ENCODE results near the gene ARL15. TPM values are rescaled to one million over a fixed set of nuclear protein-coding genes. Genes with fewer than 3 reads are reported as not detected.

The ARL15 gene
- total and polyA plus RNA-seq, 9 of the 15 experiments (the other 6 are each of a cell fraction or from before 2014, with no cell fraction given), result 18.5 to 80.4 (median 57.0) TPM

DNA sequence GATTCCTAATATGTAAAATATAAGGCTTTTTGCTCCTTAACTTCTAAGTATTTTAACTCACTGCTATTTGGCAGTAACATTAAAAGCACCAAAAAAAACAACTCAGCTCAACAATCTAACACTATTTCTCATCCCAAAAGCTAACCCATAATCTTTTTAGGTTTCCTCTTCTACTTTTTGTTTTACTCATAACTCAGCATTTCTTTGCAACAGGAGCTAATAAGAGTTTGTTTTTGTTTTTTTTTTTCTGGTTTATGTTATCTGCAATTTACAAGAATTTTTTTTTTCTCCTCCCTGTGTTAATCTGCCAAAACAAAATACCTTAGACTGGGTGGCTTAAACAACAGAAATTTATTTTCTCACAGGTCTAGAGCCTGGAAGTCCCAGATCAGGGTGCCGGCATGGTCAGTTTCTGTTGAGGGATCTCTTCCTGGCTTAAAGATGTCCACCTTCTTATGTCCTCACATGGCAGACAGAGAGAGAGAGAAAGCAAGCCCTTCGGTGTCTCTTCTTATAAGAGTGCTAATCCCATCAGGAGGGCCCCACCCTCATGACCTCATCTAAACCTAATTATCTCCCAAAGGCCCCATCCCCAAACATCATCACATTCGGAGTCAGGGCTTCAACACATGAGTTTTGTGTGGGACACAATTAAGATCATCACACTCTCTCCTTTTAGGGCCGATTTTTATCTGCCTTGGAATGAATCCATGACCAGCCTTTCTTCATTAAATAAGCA, 31.2 kb downstream of the ARL15 start:
- POLR2A ChIA-PET, result interaction anchor here (0.6 to 1.0 kb wide), 6 partner anchors 20 to 367 kb away, joined by 3 to 4 read pairs (median 3); partner anchors contain the start of gene ARL15
- no peak overlapping the region for H2AFZ ChIP-seq (ENCODE audit: low read depth, low read length)
- 0 out of 2 replicates have a peak, but pooled peaks have one; percentile 18 for TF ChIP-seq EP400 (IDR thresholded peaks at IDR 0.05)
- no peak for TF ChIP-seq ARID2 (IDR thresholded peaks at IDR 0.05)
- no peak for TF ChIP-seq ZSCAN29 (IDR thresholded peaks at IDR 0.05)
- TF ChIP-seq, protein P1, sequence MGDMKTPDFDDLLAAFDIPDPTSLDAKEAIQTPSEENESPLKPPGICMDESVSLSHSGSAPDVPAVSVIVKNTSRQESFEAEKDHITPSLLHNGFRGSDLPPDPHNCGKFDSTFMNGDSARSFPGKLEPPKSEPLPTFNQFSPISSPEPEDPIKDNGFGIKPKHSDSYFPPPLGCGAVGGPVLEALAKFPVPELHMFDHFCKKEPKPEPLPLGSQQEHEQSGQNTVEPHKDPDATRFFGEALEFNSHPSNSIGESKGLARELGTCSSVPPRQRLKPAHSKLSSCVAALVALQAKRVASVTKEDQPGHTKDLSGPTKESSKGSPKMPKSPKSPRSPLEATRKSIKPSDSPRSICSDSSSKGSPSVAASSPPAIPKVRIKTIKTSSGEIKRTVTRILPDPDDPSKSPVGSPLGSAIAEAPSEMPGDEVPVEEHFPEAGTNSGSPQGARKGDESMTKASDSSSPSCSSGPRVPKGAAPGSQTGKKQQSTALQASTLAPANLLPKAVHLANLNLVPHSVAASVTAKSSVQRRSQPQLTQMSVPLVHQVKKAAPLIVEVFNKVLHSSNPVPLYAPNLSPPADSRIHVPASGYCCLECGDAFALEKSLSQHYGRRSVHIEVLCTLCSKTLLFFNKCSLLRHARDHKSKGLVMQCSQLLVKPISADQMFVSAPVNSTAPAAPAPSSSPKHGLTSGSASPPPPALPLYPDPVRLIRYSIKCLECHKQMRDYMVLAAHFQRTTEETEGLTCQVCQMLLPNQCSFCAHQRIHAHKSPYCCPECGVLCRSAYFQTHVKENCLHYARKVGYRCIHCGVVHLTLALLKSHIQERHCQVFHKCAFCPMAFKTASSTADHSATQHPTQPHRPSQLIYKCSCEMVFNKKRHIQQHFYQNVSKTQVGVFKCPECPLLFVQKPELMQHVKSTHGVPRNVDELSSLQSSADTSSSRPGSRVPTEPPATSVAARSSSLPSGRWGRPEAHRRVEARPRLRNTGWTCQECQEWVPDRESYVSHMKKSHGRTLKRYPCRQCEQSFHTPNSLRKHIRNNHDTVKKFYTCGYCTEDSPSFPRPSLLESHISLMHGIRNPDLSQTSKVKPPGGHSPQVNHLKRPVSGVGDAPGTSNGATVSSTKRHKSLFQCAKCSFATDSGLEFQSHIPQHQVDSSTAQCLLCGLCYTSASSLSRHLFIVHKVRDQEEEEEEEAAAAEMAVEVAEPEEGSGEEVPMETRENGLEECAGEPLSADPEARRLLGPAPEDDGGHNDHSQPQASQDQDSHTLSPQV (IDR thresholded peaks at IDR 0.05), result 0 out of 2 replicates have a peak, but pooled peaks have one; percentile 36
- TF ChIP-seq, protein P2, sequence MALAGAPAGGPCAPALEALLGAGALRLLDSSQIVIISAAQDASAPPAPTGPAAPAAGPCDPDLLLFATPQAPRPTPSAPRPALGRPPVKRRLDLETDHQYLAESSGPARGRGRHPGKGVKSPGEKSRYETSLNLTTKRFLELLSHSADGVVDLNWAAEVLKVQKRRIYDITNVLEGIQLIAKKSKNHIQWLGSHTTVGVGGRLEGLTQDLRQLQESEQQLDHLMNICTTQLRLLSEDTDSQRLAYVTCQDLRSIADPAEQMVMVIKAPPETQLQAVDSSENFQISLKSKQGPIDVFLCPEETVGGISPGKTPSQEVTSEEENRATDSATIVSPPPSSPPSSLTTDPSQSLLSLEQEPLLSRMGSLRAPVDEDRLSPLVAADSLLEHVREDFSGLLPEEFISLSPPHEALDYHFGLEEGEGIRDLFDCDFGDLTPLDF (CRISPR knock-in tag; IDR thresholded peaks at IDR 0.05), result no peak
- TF ChIP-seq CTBP1 (IDR thresholded peaks at IDR 0.05; ENCODE audit: borderline replicate concordance), result peak; percentile 71
- peak; percentile 55; the same call in 1 of the 2 replicates for TF ChIP-seq MECOM (CRISPR knock-in tag; IDR thresholded peaks at IDR 0.05)
- TF ChIP-seq JUN (IDR thresholded peaks at IDR 0.05; ENCODE audit: borderline replicate concordance, low read depth, low read length), result peak; percentile 53; the same call in 1 of the 2 replicates
- no peak for TF ChIP-seq JUN (CRISPR knock-in tag; IDR thresholded peaks at IDR 0.05; ENCODE audit: borderline replicate concordance)
- TF ChIP-seq FIP1L1 (IDR thresholded peaks at IDR 0.05; ENCODE audit: low read depth, low read length, poor library complexity, severe bottlenecking), result no peak
- TF ChIP-seq JUND (IDR thresholded peaks at IDR 0.05; ENCODE audit: borderline replicate concordance, low read depth, low read length), result peak; percentile 65; the same call in 1 of the 2 replicates
- peak; percentile 56; the same call in 2 of the 3 replicates for TF ChIP-seq JUND (tag; IDR thresholded peaks at IDR 0.05; ENCODE audit: borderline replicate concordance, low read depth, low read length)
- peak; percentile 24; the same call in 1 of the 2 replicates for TF ChIP-seq ARID1B (IDR thresholded peaks at IDR 0.05)
- TF ChIP-seq HNRNPLL (IDR thresholded peaks at IDR 0.05; ENCODE audit: low read depth, low read length, poor library complexity, severe bottlenecking), result no peak
- no peak for TF ChIP-seq BMI1 (IDR thresholded peaks at IDR 0.05; ENCODE audit: low read length)
- TF ChIP-seq NR2C1 (IDR thresholded peaks at IDR 0.05), result no peak
- no peak for TF ChIP-seq NR2C1 (tag; IDR thresholded peaks at IDR 0.05)
- TF ChIP-seq BRF1 (IDR thresholded peaks at IDR 0.05; ENCODE audit: borderline replicate concordance, extremely low read depth, insufficient read length), result no peak

More for the DNA sequence above, 31.2 kb downstream of the ARL15 start:
- Histone ChIP-seq H3K36me3 (ENCODE audit: control insufficient read depth, insufficient read depth, low read length) (peaks cover 37% of the 10 kb centered on the region), H3K27me3 (ENCODE audit: control insufficient read depth in 2 of 2, insufficient read depth in 2 of 2, low read length in 2 of 2) (no peaks in the 10 kb centered on the region), H3K4me3 (no peak overlapping the region), H3K4me1 (replicated peaks in 1 of 2; ENCODE audit: control insufficient read depth in 2 of 2, insufficient read depth in 2 of 2, low read length in 2 of 2) (peaks cover 4 to 28% of the 10 kb centered on the region in 2 experiments), H4K20me1 (replicated peaks; ENCODE audit: control insufficient read depth, insufficient read depth, low read length) (peaks cover under 1% of the 10 kb centered on the region; the same call in 1 of the 2 replicates), H3K9ac (ENCODE audit: insufficient read depth in 1 of 2, low read depth in 2 of 2, low read length in 2 of 2) (peak overlapping the region in 1 of 2 experiments; percentile 40; a peak in 1 of 4 replicates), H3K4me2 (ENCODE audit: insufficient read depth, low read length) (peak overlapping the region; percentile 46), H3K27ac (ENCODE audit: extremely low read depth, low read depth, low read length) (peak overlapping the region; percentile 50), H3K9me1 (ENCODE audit: control insufficient read depth, insufficient read depth, low read length) (no peaks in the 10 kb centered on the region), H3K9me3 (replicated peaks; ENCODE audit: control insufficient read depth, insufficient read depth, low read depth, low read length) (no peaks in the 10 kb centered on the region; the same call in 1 of the 2 replicates), H3K79me2 (ENCODE audit: control insufficient read depth, insufficient read depth, low read length) (peaks cover 95% of the 10 kb centered on the region)
- CTCF ChIA-PET (ENCODE audit: low intra/inter-chr PET ratio), result no interaction called here
- peak in 1 of 4 experiments; percentile 45 for DNase-seq (ENCODE audit: extremely low read depth in 1 of 4, low spot score in 3 of 4)
- peak; percentile 76 for ATAC-seq
- FAIRE-seq, result no peak
- TSS peak; percentile 12 for BruUV-seq (replicated peaks)
- intact Hi-C loops (cut with micrococcal nuclease) (no loop called here), in situ Hi-C loops (cut with MboI) (no loop called here)
- WGBS (ENCODE audit: insufficient coverage, low coverage, missing lambda C conversion rate), result 17% methylated on average over 4 of the region's 4 CpGs

All from K562 (cell line).